Cardiac muscle cell (in vitro differentiated cells and primary cell): Measurements from ENCODE around the gene OSBPL8. TPM values are rescaled to one million over a fixed set of nuclear protein-coding genes. Genes with fewer than 3 reads are reported as not detected.

Experiments
- DNase-seq, 2 donors: peaks; one replicate each; pipeline versions ENCODE4 v3.0.0 to v3.0.0-alpha.2; 2010 to 2017; ENCODE audit warnings: low read depth in 1 of 2, low spot score in 1 of 2
- H3K27ac ChIP-seq: fragments of 200-600 bp; sonication (generic); 2 replicates; pipeline ENCODE4 v1.5.1; 2016
- H3K27me3 ChIP-seq: fragments of 200-600 bp; sonication (generic); 2 replicates; pipeline ENCODE4 v1.6.0; 2016; ENCODE audit warnings: control low read depth
- H3K36me3 ChIP-seq: fragments of 200-600 bp; sonication (generic); 2 replicates; pipeline ENCODE4 v1.5.1; 2016; ENCODE audit warnings: control low read depth
- H3K4me1 ChIP-seq: fragments of 200-600 bp; sonication (generic); 2 replicates; pipeline ENCODE4 v1.8.1; 2017; ENCODE audit warnings: low read depth, mild to moderate bottlenecking, mixed run types
- H3K4me3 ChIP-seq: fragments of 200-600 bp; sonication (generic); 2 replicates; pipeline ENCODE4 v1.5.1; 2016; ENCODE audit warnings: mild to moderate bottlenecking
- H3K9me3 ChIP-seq: fragments of 200-600 bp; sonication (generic); 2 replicates; pipeline ENCODE4 v1.5.1; 2017; ENCODE audit warnings: low read depth, mild to moderate bottlenecking, control low read depth
- polyA plus RNA-seq: library from polyadenylated mRNA; unstranded; fragments of >200 nt; fragmentation: Nextera tagmentation; extraction: Ambion mirVana; gene quantifications from 2 replicates; pipeline ENCODE4 v1.2.1, GENCODE V29; 2016
- total RNA-seq: library from RNA; depleted of rRNA; stranded (reverse); fragments of >200 nt; gene quantifications from 2 replicates; pipeline ENCODE4 v1.2.3, GENCODE V29; 2016
- TF ChIP-seq, protein P1 (sequence below): IDR thresholded peaks from 2 replicates; pipeline ENCODE4 v1.5.1; 2012; ENCODE audit warnings: low read depth, mild to moderate bottlenecking, low read length

OSBPL8 gene
- total and polyA plus RNA-seq, 2 experiments from 2014 or later: 25.6 to 143 TPM

DNA sequence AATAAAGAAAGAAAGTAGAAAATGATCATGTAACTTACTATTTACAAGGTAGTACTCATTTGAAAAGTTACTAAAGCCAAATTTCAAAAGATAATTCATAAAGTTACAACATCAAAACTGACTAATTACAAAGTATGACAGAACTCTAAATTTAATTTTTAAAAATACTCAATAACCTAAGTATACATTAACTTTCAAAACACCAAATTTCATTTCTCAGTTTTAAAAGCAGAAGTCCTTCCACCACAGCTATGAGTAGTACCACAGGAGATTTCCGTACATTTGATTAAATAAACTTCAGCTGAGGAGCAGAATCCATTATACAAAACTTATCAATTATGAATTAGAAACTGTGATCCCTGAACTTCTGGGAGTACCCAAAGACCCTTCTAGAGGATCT is 110.6 kb downstream of the OSBPL8 start:
- no peak overlapping the region for H3K27ac ChIP-seq
- no peaks in the 10 kb centered on the region for H3K4me1 ChIP-seq
- no peak overlapping the region for H3K4me3 ChIP-seq
- H3K9me3 ChIP-seq: no peaks in the 10 kb centered on the region
- H3K27me3 ChIP-seq: no peaks in the 10 kb centered on the region
- H3K36me3 ChIP-seq: peaks cover 7% of the 10 kb centered on the region
- TF ChIP-seq, protein P1, sequence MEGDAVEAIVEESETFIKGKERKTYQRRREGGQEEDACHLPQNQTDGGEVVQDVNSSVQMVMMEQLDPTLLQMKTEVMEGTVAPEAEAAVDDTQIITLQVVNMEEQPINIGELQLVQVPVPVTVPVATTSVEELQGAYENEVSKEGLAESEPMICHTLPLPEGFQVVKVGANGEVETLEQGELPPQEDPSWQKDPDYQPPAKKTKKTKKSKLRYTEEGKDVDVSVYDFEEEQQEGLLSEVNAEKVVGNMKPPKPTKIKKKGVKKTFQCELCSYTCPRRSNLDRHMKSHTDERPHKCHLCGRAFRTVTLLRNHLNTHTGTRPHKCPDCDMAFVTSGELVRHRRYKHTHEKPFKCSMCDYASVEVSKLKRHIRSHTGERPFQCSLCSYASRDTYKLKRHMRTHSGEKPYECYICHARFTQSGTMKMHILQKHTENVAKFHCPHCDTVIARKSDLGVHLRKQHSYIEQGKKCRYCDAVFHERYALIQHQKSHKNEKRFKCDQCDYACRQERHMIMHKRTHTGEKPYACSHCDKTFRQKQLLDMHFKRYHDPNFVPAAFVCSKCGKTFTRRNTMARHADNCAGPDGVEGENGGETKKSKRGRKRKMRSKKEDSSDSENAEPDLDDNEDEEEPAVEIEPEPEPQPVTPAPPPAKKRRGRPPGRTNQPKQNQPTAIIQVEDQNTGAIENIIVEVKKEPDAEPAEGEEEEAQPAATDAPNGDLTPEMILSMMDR: no peak
- DNase-seq: no peak

DNA sequence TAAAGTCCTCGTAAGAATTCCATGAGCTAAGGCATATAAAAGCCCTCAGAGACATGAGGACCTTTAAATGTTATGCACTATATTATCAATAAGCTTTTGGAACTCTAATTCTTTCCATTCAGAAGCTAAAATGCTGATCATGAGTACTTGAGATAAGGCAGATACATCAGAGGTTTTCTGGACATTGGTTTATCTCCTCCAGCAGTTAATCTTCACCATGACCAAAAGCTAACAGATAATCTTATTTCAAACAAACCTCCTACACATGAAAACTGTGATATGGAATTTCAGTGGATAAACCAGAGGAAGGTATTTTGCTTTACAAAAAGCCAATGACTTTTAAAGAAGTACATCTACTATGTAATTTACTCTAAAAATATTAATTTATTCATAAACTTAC is 113.5 kb downstream of the OSBPL8 start:
- Histone ChIP-seq H3K36me3 (peaks cover 7% of the 10 kb centered on the region), H3K4me3 (no peak overlapping the region), H3K4me1 (peaks cover 5% of the 10 kb centered on the region), H3K27ac (no peak overlapping the region), H3K27me3 (no peaks in the 10 kb centered on the region), H3K9me3 (no peaks in the 10 kb centered on the region)
- TF ChIP-seq, protein P1: no peak
- DNase-seq: no peak

DNA sequence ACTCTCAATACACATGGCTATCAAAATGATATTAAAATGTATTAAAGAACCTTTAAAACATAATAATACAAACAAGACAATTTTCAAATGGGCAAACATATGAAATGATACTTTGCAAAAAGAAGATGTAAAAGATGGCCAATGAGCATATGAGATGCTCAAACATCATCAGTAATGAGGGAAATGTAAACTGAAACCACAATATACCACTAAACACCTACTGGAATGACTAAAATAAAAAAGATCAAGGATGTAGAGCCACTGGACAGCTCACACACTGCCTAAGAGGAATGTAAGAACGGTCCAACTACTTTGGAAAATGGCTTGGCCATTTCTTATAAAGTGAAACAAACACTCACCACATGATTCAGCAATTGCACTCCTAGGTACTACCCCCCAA is 114.1 kb downstream of the OSBPL8 start:
- H3K36me3 ChIP-seq: peaks cover 7% of the 10 kb centered on the region
- peaks cover 5% of the 10 kb centered on the region for H3K4me1 ChIP-seq
- H3K9me3 ChIP-seq: no peaks in the 10 kb centered on the region
- no peak overlapping the region for H3K4me3 ChIP-seq
- no peaks in the 10 kb centered on the region for H3K27me3 ChIP-seq
- TF ChIP-seq, protein P1: no peak
- no peak overlapping the region for H3K27ac ChIP-seq
- no peak for DNase-seq

DNA sequence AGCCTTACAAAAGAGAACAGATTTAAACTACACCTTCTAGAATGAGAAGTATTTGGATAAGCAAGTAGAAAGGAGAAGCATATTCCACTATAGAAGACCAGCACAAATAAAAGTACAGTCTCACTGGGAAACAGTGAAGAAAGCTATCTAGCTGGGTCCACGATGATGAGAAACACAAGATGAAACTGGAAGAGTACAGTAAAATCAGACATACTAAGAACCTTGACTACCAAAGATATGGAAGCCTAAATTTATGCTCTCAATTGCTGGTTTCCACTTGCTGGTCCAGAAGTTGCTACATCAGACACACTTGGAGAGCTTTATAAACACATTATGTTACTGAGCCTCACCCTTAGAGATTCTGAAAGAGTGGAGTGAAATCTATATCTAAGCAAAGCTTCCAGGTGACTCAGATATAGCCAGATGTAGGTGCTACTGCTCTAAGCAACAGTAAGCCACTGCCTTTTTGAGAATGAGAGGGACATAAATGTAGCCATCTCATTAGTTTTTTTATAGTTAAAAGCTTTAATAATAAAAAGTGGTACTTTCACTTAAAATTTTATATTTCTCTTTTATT is 115.1 kb downstream of the OSBPL8 start:
- H3K9me3 ChIP-seq: no peaks in the 10 kb centered on the region
- no peak for DNase-seq
- no peak overlapping the region for H3K4me3 ChIP-seq
- no peak overlapping the region for H3K27ac ChIP-seq
- no peaks in the 10 kb centered on the region for H3K36me3 ChIP-seq
- H3K4me1 ChIP-seq: peaks cover 5% of the 10 kb centered on the region
- TF ChIP-seq, protein P1: no peak
- H3K27me3 ChIP-seq: no peaks in the 10 kb centered on the region

DNA sequence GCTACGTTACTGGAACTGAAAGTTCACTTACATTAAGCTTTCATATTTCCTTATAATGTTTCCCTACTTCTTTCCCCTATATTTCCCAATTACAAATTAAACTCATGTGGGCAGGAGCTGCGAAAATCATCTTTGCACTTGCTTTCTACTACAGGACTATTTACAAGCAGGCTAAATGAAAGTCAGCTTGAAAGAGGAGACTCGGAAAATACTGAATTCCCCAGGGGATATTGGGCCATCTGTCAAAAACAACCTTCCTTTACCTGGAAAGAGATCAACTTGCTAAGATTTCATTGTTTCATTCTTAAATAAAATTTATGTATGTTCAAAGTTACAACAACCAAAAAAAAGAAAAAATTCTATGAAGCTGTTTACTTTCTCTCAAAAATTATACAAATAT is 118.6 kb downstream of the OSBPL8 start:
- no peak overlapping the region for H3K27ac ChIP-seq
- H3K4me1 ChIP-seq: peaks cover 5% of the 10 kb centered on the region
- H3K27me3 ChIP-seq: no peaks in the 10 kb centered on the region
- no peaks in the 10 kb centered on the region for H3K9me3 ChIP-seq
- TF ChIP-seq, protein P1: no peak
- no peak for DNase-seq
- H3K4me3 ChIP-seq: no peak overlapping the region
- H3K36me3 ChIP-seq: no peaks in the 10 kb centered on the region
